GM19239 (cell line): Measurements from ENCODE around the gene TRNAU1AP.
"Not testable (repeated sequence)": the region's sequence is repeated elsewhere in the genome, so short reads cannot be mapped to it uniquely, and the experiment has no call there.

Experiments
- DNase-seq: peaks from one replicate; pipeline ENCODE4 v3.0.0; 2011; ENCODE audit warnings: low spot score; ENCODE audit not compliant: insufficient read length
- FAIRE-seq: peaks from 2 replicates; lab custom pipeline; 2011; peaks lifted over from hg19 to GRCh38; lab: Jason Lieb, UNC

The TRNAU1AP gene

GRCh38 chr1:28520796-28521195, 32.1 kb upstream of the TRNAU1AP start:
- not testable (repeated sequence) for FAIRE-seq, DNase-seq

DNA sequence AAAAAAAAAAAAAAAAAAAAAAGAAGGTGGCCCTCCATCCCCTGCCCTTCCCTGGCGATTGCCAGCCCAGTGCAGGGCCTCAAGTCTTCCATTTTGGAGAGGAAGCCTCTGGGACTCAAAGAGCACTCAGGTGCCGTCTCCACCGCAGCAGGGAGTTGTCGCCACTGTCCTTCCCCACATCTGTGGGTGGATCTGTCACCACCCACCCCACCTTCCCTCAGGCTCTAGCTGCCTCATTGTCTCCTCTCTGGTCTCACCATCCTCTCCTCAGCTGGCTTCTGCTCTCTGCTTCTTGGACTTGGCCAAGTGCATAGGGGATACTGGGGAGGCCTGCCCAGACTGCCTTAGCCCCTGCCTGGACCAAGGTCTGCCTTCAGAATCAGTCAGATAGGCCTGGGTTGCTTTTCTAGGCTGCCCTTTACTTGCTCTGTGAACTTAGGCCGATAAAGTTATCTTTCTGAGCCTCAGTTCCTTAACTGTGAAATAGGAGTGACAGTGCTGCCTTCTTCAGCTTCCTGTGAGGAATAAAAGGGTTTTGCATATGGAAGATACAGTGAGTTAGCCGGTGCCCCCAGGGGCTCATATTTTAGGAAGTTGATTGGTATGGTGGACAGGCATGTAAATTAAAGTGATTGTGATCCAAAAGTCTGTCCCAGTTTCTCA, 31.3 kb upstream of the TRNAU1AP start:
- DNase-seq (no peak), FAIRE-seq (no peak)

DNA sequence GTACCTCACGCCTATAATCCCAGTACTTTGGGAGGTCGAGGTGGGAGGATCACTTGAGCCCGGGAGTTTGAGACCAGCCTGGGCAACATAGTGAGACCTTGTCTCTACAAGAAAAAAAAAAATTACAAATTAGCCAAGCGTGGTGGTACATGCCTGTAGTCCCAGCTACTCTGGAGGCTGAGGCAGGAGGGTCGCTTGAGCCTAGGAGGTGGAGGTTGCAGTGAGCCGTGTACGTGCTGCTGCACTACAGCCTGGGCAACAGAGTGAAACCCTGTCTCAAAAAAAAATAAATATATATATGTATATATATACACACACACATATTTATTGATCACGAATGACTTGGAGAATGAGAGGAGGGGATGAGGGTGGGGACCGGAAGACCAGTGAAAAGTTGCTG, 30.3 kb upstream of the TRNAU1AP start:
- FAIRE-seq, DNase-seq: not testable (repeated sequence)

DNA sequence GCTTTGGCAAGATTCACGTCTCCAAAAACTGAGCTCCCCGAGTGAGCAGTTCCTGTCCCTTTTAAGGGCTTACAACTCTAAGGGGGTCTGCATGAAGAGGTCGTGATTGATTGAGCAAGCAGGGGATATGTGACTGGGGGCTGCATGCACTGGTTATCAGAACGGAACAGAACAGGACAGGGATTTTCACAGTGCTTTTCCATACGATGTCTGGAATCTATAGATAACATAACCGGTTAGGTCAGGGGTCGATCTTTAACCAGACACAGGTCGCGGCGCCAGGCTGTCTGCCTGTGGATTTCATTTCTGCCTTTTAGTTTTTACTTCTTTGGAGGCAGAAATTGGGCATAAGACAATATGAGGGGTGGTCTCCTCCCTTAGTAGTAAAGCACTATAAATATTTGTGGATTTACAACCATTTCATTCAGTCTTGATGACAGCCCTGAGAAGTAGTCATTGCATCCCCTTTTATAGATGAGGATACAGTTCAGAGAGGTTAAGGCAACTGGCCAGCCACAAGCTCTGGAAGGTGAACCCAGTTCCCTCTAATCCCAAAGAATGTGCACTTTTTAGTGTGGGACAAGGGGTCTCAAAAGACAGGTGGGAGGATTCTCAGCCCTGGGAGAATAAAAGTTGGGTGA, 27.8 kb upstream of the TRNAU1AP start:
- not testable (repeated sequence) for FAIRE-seq, DNase-seq

GRCh38 chr1:28526886-28527285, 26.0 kb upstream of the TRNAU1AP start:
- no peak for FAIRE-seq

DNA sequence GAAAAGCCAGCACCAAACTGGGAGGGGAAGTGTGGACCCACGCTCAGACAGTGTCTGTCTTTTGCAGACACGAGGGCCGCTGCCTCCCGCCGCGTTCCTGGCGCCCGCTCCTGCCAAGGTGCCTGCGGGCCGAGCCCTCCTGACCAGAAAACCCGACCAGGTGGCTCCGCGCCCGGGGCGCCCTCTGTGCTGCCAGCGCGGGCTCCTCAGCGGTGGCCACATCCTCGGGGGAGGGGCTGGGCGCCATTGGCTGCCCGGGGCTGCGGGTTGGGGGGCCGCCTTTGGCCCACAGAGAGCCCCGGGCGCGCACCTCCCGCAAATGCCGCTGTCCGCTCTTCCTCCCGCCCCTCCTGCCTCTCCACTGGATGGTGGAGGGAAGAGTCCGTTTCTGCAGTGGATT, 22.4 kb upstream of the TRNAU1AP start:
- DNase-seq (no peak), FAIRE-seq (no peak)

More at GRCh38 chr1:28526886-28527285, 26.0 kb upstream of the TRNAU1AP start:
- no peak for DNase-seq

GRCh38 chr1:28534671-28535070, 18.2 kb upstream of the TRNAU1AP start:
- FAIRE-seq: no peak
- DNase-seq: no peak

GRCh38 chr1:28535180-28535579, 17.7 kb upstream of the TRNAU1AP start:
- FAIRE-seq (no peak), DNase-seq (no peak)

DNA sequence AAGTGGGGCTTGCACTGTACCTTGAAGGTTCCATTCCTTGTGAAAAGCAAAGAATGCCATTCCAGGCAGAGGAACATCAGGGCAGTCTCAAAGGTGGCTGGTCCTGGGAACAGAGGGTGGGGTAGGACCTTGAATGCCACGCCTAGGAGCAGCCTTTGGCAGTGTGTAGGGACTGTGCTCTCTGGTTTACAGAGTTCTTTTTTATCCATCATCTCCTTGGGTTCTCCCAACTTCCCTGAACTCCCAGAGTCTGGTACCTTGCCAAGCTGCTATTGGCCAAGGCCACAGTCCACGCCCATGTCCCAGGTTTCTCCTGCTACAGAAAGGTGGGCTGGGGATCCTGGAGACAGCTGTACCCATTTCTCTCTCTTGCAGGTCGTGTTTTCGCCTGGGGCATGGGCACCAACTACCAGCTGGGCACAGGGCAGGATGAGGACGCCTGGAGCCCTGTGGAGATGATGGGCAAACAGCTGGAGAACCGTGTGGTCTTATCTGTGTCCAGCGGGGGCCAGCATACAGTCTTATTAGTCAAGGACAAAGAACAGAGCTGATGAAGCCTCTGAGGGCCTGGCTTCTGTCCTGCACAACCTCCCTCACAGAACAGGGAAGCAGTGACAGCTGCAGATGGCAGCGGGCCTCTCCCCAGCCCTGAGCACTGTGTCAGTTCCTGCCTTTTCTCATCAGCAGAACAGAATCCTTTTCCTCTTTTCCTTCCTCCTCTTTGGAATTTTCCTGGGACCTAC, 15.3 kb upstream of the TRNAU1AP start:
- DNase-seq: no peak
- FAIRE-seq: no peak

GRCh38 chr1:28538286-28538685, 14.6 kb upstream of the TRNAU1AP start:
- DNase-seq (no peak), FAIRE-seq (no peak)

DNA sequence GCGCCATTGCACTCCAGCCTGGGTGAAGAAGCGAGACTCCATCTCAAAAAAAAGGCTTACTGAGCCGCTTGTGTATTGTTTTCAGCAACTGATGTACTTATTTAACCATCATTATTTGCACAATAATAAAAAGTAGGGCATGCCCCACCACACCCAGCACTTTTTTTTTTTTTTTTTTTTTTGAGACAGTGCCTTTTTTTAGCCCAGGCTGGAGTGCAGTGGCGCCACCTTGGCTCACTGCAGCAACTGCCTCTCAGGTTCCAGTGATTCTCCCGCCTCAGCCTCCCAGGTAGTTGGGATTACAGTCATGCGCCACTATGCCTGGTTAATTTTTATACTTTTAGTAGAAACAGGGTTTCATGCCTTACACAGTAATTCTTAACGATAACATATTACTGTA, 12.2 kb upstream of the TRNAU1AP start:
- FAIRE-seq: no peak

DNA sequence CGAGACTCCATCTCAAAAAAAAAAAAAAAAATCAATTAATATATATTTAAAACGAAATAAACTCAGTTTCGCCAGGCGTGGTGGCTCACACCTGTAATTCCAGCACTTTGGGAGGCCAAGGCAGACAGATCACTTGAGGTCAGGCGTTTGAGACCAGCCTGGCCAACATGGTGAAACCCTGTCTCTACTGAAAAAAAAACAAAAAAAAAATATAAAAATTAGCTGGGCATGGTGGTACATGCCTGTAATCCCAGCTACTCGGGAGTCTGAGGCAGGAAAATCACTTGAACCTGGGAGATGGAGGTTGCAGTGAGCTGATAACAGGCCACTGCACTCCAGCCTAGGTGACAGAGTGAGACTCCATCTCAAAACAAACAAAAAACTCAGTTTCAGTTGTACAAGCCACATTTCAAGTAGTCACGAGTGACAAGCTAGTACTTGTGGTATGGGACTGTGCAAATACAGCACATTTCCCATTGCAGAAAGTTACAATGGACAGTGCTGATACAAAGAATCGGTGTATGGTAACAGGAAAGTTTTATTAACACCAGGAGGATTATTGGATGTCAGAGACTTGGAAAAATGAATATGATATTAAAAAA, 11.4 kb upstream of the TRNAU1AP start:
- DNase-seq, FAIRE-seq: not testable (repeated sequence)

More for the DNA sequence above, 12.2 kb upstream of the TRNAU1AP start:
- DNase-seq: no peak

GRCh38 chr1:28545246-28545628, 7.6 kb upstream of the TRNAU1AP start:
- FAIRE-seq (no peak), DNase-seq (no peak)

DNA sequence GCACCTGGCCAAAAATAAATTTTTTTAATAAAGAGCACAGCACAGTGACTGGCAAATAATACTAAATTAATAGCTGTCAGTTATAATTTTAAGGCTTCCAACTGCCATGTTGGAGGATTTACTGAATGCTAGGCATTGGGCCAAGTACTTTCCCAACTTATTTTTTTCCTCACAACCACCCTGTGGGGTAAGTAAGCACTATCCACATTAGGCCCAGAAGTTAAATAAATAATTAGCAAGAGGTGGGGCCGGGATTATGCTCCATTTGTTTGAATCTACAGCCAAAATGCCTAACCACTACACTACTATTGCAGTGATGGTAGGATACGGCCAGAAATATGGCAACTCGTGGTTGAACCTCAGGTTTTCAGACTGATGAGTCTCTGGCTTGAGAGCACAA, 4.6 kb upstream of the TRNAU1AP start:
- FAIRE-seq (no peak), DNase-seq (no peak)

DNA sequence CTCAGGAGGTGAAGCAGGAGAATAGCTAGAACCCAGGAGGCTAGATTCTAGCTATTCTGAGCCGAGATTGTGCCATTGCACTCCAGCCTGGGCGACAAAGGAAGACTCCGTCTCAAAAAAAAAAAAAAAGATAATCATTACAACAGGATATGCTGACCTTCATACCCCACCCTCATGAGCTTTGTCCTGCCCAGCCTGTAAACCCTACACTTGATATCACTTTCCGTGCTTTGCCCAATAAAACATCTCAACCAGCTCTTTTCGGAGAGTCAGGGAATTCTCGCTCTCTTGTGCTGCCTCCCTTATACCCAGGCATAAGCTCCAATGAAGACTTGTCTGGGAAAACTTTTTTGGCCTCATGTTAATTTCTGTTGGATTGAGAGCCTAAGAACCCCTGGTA, 1.5 kb upstream of the TRNAU1AP start:
- FAIRE-seq: no peak
- no peak for DNase-seq

DNA sequence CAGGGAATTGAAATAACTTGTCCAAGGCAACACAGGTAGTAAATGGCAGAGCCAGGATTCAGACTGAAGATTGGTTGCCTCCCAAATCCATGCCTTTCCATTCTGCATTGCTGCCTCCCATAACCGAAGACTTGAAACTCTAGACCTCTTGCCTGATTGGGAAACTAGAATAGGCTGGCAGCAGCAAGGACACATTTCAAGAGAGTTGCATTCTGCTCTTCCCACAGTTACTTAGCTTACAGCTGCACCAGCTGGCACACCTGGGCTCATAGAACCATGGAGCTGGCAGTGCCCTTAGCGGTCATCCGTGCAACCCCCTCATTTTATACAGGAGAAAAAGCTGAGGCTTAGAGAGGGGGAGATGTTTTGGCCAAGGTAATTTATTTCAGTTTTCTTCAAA, 8.0 kb downstream of the TRNAU1AP start:
- FAIRE-seq (no peak), DNase-seq (no peak)

GRCh38 chr1:28564310-28564709, 11.4 kb downstream of the TRNAU1AP start:
- DNase-seq: no peak
- FAIRE-seq: no peak

DNA sequence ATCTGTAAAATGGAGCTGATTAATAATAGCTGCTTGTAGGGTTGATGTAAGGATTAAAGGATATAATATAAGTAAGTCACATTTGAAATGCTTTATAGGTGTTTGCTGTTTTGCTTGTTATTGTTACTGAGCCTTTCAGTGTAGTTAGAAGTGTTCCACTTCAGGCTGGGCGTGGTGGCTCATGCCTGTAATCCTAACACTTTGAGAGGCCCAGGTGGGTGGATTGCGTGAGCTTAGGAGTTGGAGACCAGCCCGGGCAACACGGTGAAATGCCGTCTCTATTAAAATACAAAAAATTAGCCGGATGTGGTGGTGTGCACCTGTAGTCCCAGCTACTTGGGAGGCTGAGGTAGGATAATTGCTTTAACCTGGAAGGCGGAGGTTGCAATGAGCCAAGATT, 12.2 kb downstream of the TRNAU1AP start:
- FAIRE-seq (no peak), DNase-seq (no peak)

GRCh38 chr1:28565726-28566125, 12.8 kb downstream of the TRNAU1AP start:
- no peak for FAIRE-seq
- no peak for DNase-seq

DNA sequence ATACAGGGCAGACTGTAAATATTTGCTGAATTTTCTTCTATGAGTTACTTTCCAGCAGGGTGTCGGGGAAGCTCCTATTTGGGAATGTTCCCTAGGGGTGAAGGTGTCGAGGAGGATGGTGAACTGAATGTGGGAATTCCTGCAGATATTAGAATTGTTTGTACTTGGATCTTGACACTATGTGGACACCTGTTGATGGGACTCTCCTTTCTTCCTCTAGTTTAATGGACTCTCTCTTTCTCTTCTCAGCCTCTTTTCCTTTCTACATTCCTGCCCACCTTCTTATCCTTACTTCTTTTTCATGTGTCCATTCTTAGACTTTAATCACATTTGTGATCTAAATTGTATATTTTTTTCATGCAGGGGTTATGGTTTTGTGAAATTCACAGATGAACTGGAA, 14.0 kb downstream of the TRNAU1AP start:
- no peak for FAIRE-seq
- no peak for DNase-seq

GRCh38 chr1:28571911-28572310, 19.0 kb downstream of the TRNAU1AP start:
- no peak for DNase-seq
- FAIRE-seq: no peak
